NCI-H2171 (cell line): ENCODE measurements around the gene CLDN18.

Source experiments
- DNase-seq: peaks from one replicate; lab custom pipeline; 2025; lab: John Stamatoyannopoulos, UW

Gene CLDN18

GRCh38 chr3:138027821-138028220 lies 17.9 kb downstream of the CLDN18 start:
- no peak for DNase-seq

GRCh38 chr3:138030734-138031280 lies 20.8 kb downstream of the CLDN18 start:
- DNase-seq: no peak

GRCh38 chr3:138031536-138031935 lies 21.6 kb downstream of the CLDN18 start:
- no peak for DNase-seq

- DNase-seq: no peak
These were observed 22.6 kb downstream of the CLDN18 start for GRCh38 chr3:138032567-138032966.

GRCh38 chr3:138033202-138033691 lies 23.3 kb downstream of the CLDN18 start:
- DNase-seq: no peak

GRCh38 chr3:138034918-138035317 lies 25.0 kb downstream of the CLDN18 start:
- no peak for DNase-seq

- DNase-seq: no peak
These were observed 26.6 kb downstream of the CLDN18 start for GRCh38 chr3:138036572-138036971.

GRCh38 chr3:138038725-138039462 lies 28.9 kb downstream of the CLDN18 start:
- no peak for DNase-seq

GRCh38 chr3:138042043-138042442 lies 32.1 kb downstream of the CLDN18 start:
- no peak for DNase-seq

GRCh38 chr3:138043266-138044029 lies 33.5 kb downstream of the CLDN18 start:
- no peak for DNase-seq

- no peak for DNase-seq
These were observed 36.1 kb downstream of the CLDN18 start for GRCh38 chr3:138046085-138046484.

- DNase-seq: no peak
These were observed 37.0 kb downstream of the CLDN18 start for GRCh38 chr3:138046955-138047354.

- DNase-seq: no peak
These were observed 37.7 kb downstream of the CLDN18 start for GRCh38 chr3:138047596-138048158.

GRCh38 chr3:138049157-138049919 lies 39.4 kb downstream of the CLDN18 start:
- no peak for DNase-seq

- no peak for DNase-seq
These were observed 42.2 kb downstream of the CLDN18 start for GRCh38 chr3:138051947-138052802.

- DNase-seq: no peak
These were observed 44.1 kb downstream of the CLDN18 start for GRCh38 chr3:138054057-138054456.

- no peak for DNase-seq
These were observed 47.4 kb downstream of the CLDN18 start for GRCh38 chr3:138057384-138057783.

- no peak for DNase-seq
These were observed 49.3 kb downstream of the CLDN18 start for GRCh38 chr3:138059261-138059660.

- no peak for DNase-seq
These were observed 50.8 kb downstream of the CLDN18 start for GRCh38 chr3:138060792-138061191.

- no peak for DNase-seq
These were observed 52.1 kb downstream of the CLDN18 start for GRCh38 chr3:138062037-138062436.

GRCh38 chr3:138062626-138063025 lies 52.7 kb downstream of the CLDN18 start:
- no peak for DNase-seq
